HG02970 (cell line): ENCODE measurements around the gene GALNTL6.
"Not testable (repeated sequence)": the region's sequence is repeated elsewhere in the genome, so short reads cannot be mapped to it uniquely, and the experiment has no call there.

Experiments used
- ATAC-seq: cut with Tn5 transposase; IDR thresholded peaks from one replicate; pipeline ENCODE4 v1.9.1; 2021; ENCODE audit warnings: mild to moderate bottlenecking, moderate library complexity, moderate number of reproducible peaks; ENCODE audit not compliant: unreplicated experiment, low FRiP score

GALNTL6 gene

DNA sequence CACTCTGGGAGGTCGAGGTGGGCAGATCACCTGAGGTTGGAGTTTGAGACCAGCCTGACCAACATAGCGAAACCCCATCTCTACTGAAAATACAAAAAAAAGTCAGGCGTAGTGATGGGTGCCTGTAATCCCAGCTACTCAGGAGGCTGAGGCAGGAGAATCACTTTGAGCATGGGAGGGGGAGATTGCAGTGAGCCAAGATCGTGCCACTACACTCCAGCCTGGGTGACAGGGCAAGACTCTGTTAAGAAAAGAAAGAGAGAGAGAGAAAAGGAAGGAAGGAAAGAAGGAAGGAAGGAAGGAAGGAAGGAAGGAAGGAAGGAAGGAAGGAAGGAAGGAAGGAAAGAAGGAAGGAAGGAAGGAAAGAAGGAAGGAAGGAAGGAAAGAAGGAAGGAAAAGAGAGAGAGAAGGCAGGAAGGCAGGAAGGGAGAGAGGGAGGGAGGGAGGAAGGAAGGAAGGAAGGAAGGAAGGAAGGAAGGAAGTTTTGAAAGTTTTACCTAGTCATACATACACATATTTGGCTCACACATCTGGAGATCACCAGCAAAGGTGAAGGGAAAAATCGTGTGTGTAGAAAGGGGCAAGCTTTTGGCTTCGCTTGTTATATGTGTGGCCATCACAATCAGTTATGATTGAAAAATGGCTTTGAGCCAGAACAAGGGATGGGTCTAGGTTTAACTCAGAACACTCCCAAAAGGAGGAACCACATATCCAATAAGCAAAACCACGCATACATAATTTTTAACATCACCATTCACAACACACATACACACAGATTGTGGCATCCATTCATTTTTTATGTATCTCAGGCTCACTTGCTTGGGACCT is 1208.8 kb downstream of the GALNTL6 start:
- not testable (repeated sequence) for ATAC-seq

- ATAC-seq, result no peak
These were observed 1211.0 kb downstream of the GALNTL6 start for GRCh38 chr4:173024203-173024602.

GRCh38 chr4:173025131-173025530 is 1211.9 kb downstream of the GALNTL6 start:
- ATAC-seq, result peak; percentile 74

DNA sequence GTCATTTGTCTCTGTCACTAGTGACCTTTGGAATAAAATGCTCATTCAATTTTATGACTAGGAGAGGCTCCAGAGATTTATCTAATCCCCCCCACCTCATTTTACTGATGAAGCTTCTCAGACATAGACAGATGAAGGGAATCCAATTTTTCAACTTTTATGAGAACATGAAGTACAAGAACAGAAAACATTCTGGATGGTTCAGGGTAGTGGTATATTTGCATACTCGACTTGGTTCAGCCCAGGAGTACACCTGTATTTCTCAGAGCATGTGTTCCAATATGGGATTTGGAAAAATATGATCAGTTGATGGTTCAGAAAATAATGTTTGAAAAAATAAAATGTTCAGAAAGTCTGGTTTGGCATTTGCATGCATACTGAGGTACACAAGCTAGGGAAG is 1224.0 kb downstream of the GALNTL6 start:
- no peak for ATAC-seq

DNA sequence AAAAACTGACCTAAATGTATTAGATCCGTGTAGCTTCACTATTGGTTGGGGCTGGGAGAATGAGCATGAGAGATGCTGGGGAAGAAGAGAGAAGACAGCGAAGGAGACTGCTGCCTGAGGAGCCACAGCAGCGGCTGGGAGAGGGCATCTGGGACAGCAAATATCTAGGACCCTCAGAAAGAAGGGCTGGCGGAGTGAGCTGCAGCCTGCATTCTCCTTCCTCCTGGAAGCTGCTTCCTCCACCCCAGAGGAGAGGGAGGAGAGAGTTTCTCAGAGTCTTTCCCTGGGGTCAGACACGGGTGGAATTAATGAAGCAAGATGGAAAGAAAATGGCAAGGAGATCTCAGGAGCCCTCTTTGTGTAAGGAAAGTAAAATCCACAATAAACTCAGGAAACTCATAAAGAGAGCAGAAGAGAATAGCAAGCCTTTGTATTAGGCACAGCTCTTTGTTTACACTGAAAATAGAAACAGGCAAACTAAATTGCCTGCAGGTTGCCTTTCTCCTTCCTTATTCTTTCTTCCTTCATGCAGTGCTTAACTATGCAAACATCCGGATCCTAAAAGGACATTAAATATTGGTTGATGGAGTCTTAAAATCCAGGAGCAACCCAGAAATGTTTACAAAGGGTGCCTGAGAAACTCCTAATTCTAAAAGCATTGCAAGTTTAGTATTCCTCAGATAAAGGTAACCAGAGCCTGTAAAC is 1225.1 kb downstream of the GALNTL6 start:
- no peak for ATAC-seq

DNA sequence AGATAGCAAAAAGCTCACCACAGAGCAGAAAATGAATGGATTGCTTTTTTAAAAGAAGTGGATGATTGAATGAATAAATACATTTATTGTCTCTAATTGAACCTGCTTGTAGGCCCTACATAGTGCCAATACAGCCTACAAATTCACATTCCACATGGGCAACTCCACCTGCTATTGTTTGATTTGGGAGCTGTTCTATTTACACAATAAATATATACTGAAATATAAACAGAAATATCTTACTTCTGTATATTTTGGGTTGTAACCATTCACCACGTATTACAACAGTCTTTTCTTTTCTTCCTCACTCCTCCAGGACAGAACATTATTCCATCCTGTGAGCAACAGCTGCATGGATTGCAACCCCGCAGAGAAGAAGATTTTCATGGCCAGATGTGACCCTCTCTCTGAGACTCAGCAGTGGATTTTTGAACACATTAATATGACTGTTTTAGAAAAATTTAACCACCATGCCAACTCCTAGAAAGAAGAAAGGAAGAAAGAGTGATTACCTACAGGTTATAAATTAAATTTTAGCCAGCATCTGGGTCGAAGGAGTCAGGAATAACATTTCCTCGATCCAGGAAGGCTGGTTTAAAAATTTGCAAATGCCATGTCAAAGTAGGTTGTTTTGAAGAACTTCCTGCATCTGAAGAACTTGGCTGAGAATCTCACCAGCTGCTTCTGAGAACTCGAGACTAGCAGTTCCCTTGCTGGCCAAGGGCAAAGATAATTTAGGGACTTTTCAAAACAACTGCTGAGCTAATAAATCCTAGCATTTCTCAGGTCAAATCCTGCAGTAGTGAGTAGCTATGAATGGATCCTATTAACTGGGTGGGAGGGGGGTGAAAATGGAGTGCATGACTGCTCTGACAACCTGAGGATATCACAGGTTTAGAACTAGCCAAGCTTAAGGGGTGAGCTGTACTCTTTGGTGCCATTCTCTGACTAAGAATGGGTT is 1226.7 kb downstream of the GALNTL6 start:
- ATAC-seq, result no peak

GRCh38 chr4:173041482-173041881 is 1228.3 kb downstream of the GALNTL6 start:
- ATAC-seq, result no peak

DNA sequence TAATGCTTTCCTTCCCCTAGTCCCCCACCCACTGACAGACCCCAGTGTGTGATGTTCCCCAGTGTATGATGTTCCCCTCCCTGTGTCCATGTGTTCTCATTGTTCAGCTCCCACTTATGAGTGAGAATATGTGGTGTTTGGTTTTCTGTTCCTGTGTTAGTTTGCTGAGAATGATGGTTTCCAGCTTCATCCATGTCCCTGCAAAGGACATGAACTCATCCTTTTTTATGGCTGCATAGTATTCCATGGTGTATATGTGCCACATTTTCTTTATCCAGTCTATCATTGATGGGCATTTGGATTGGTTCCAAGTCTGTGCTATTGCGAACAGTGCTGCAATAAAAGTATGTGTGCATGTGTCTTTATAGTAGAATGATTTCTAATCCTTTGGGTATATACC is 1228.9 kb downstream of the GALNTL6 start:
- not testable (repeated sequence) for ATAC-seq

- no peak for ATAC-seq
These were observed 1231.1 kb downstream of the GALNTL6 start for GRCh38 chr4:173044340-173044739.

DNA sequence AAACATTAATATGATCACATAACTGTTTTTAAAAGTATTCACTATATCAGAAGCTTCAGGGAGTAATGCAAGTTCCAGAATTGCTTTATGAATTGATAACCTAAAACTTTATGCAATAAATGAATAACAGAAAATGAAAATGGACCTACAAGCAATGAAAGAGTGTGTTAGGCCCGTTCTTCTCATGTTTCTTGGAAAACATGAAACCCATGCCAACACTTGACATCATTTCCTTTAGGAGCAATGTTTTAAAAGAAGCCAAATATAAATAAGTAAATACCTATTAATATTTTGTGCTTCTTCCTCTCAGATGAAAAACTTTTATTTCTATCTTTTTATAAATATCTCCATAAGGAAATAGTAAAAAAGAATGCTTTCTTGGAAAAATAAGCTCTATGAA is 1232.4 kb downstream of the GALNTL6 start:
- ATAC-seq, result no peak

DNA sequence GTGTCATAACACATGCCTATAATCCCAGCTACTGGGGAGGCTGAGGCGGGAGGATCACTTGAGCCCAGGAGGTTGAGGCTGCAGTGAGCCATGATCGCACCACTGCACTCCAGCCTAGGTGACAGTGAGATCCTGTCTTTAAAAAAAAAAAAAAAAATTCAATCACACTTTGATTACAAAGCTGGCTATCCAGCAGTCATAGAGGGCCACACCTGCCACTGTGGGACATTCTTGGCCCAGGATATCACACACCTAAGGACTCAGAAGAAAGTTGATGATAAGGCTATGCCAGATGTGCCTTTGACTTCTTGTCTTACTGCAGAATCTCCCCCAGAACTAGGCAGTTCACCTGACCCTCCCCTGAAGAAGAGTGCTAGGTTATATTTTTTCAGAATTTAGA is 1232.9 kb downstream of the GALNTL6 start:
- no peak for ATAC-seq

DNA sequence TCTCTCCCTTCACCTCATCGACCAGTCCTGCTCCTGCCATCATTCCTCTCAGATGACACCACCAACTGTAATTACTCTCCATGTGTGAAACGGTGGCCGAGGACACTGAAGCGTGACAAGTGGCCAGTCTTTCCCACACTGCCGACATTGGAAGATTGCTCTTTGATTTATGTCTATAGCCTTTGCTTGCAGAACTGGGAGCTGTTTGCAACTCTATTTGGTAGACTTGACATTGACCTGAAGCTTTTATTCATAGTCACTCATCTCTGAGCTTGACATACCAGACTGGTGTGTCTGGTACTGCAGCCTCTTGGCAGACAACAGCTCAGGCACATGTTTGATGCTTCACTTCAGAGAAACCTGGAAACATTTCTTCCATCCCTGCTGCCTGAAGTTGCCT is 1233.6 kb downstream of the GALNTL6 start:
- no peak for ATAC-seq

DNA sequence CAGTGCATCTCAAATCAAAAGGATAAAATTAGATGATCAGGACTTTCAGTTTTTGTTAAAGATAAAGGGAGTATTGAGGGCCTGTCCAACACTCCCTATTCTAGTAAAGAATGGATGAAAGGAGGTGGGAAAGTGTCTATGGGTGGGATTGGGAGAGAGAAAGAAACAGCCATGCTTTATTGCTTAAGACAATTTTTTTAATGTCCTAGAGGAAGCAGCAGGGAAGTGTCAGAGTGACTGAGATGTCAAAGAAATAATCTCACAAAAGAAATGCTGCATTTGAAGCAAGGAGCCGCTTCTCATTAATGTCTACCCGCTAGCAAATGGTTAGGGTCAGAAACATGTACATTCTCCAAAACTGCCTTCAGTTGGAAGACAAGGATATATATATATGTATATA is 1238.0 kb downstream of the GALNTL6 start:
- no peak for ATAC-seq

DNA sequence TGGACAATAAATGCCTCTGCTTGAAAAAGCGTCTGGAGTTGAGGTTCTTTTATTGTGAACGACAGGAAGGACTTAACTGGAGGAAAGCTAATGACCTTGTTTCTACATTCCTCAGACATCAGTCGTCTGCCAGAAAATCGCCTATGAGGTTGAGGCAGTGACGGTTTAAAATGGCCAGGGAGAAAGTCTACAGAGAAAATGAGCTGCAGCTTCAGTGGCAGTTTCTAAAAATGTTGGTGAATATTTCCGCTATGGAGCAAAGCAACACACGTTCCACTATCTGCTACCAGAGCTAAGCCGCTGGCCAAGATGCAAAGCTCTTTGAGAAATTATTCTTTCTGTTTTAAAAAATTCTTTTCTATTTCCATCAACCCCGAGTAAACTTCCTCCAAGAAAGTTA is 1238.5 kb downstream of the GALNTL6 start:
- no peak for ATAC-seq

GRCh38 chr4:173052439-173052838 is 1239.2 kb downstream of the GALNTL6 start:
- no peak for ATAC-seq

GRCh38 chr4:173056271-173056670 is 1243.1 kb downstream of the GALNTL6 start:
- no peak for ATAC-seq

DNA sequence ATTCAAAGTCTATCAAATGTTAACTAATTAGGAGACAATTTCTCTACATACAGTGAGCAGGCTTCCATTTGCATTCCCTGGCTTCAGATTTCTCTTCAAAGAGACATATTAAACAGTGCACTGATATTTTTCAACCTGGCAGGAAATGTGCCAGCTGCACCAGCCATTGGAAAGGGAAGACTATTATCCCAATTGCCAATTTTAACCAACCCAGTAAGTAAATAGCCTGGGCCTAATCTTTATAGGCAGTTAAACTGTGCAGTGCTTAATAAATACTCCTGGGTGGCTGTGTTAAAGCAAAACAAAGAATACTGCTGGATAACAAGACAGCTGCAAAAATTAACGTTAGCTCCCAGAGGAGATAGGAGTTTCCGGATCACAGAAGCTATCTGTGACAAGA is 1243.5 kb downstream of the GALNTL6 start:
- no peak for ATAC-seq

DNA sequence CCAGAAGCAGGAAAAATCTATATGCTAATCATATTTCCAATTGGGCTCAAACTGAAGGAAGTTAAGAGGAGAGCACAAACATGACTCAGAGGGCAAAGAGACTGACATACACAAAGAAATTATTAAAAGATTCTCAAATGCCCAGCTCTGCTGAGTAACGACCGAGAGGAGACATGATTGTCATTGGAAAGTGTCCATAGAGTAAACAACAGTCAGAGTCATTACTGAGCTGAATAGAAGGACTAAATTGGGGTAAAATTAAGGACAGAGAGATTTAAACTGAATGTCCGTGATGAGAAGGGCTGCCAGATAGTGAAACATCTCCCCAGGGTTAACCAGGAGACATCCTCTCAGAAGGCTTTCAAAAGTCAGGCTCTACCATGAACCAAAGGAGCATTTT is 1244.2 kb downstream of the GALNTL6 start:
- no peak for ATAC-seq

DNA sequence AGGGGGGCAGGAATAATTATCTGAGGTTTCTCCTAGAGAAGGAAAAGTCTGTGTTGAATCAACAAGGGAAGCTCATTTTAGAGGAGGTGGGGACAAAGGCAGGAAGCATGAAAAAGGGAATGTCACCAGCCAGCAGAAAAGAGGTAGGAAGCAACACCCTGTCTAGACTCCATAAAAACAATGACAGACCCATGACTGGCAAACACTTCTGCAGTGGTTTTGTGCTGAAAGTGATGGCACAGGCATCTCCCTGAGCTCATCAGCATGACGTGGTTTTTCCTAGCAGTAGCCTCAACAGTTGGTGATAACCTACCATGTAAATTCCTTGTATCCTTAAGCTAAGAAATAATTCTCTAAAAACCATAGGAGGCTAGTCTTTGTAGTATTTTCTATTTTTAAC is 1244.7 kb downstream of the GALNTL6 start:
- no peak for ATAC-seq

- no peak for ATAC-seq
These were observed 1248.0 kb downstream of the GALNTL6 start for GRCh38 chr4:173061160-173061559.
